Epithelial cell of esophagus (primary cell): Measurements from ENCODE around the gene TBC1D21.

ENCODE experiments used
- DNase-seq: peaks from one replicate; pipeline ENCODE4 v3.0.0; 2010; ENCODE audit warnings: low read depth
- H3K4me3 ChIP-seq: 2 replicates; pipeline ENCODE4 v1.5.1; 2011; ENCODE audit warnings: mild to moderate bottlenecking, low read length, control low read depth
- TF ChIP-seq, protein P1 (sequence below): IDR thresholded peaks from 2 replicates; pipeline ENCODE4 v1.5.1; 2011; ENCODE audit warnings: low read depth, mild to moderate bottlenecking, low read length, control low read depth, inconsistent platforms; ENCODE audit not compliant: insufficient read depth; ENCODE audit errors: missing control alignments

The TBC1D21 gene

DNA sequence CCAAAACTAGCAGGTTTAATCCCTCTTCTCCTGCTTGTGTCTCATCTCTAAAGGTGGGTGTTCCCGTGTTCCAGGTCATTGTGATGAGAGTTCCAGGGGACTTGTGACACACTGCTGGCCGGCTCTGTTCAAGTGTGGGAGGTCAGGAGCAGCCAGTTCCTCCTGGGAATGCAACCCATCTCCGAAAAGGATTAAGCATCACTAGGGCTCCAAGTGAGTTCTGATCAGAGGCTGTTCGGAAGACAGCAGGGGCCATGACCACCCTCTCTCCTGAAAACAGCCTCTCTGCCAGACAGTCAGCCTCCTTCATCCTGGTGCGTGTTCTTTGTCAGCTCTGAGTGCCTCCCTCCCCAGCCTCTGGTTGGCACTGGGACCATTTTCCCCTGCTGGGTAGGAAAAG lies at the start of gene TBC1D21:
TSS of gene TBC1D21 (plus strand) at position 109 of the 400 bp plus-strand sequence. CDS start at position 255, 146 bp downstream.
- H3K4me3 ChIP-seq = no peak within 1 kb of the TSS
- DNase-seq = no peak
- TF ChIP-seq, protein P1, sequence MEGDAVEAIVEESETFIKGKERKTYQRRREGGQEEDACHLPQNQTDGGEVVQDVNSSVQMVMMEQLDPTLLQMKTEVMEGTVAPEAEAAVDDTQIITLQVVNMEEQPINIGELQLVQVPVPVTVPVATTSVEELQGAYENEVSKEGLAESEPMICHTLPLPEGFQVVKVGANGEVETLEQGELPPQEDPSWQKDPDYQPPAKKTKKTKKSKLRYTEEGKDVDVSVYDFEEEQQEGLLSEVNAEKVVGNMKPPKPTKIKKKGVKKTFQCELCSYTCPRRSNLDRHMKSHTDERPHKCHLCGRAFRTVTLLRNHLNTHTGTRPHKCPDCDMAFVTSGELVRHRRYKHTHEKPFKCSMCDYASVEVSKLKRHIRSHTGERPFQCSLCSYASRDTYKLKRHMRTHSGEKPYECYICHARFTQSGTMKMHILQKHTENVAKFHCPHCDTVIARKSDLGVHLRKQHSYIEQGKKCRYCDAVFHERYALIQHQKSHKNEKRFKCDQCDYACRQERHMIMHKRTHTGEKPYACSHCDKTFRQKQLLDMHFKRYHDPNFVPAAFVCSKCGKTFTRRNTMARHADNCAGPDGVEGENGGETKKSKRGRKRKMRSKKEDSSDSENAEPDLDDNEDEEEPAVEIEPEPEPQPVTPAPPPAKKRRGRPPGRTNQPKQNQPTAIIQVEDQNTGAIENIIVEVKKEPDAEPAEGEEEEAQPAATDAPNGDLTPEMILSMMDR = no peak

DNA sequence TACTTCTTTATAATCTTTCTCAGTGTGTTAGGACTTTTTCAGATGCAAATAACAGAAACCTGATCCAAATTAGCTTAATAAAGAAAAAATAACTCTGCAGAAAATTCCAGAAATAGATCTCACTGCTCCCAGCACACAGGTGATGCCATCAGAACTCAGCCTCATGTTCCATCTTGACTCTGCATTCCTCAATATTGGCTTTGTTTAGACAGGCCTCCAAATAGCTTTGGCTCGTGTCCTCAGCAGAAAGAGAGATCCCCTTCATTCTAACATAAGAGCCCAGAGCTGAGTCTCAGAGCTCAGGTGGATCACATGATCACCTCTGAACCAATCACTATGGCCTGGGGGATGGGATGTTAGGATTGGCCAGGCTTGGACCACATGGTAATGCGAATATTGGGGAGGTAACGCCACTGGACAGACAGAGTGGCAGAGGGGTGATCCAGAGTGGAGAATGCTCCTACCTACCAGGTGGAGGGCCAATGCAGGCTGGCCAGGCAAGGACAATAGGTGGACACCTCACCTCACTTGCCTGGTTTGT lies 46.6 kb upstream of the TBC1D21 start:
- no peak overlapping the region for H3K4me3 ChIP-seq
- TF ChIP-seq, protein P1 = no peak
- DNase-seq = peak; percentile 68

GRCh38 chr15:73829523-73829922 lies 43.8 kb upstream of the TBC1D21 start:
- TF ChIP-seq, protein P1 = no peak
- no peak overlapping the region for H3K4me3 ChIP-seq
- DNase-seq = no peak

DNA sequence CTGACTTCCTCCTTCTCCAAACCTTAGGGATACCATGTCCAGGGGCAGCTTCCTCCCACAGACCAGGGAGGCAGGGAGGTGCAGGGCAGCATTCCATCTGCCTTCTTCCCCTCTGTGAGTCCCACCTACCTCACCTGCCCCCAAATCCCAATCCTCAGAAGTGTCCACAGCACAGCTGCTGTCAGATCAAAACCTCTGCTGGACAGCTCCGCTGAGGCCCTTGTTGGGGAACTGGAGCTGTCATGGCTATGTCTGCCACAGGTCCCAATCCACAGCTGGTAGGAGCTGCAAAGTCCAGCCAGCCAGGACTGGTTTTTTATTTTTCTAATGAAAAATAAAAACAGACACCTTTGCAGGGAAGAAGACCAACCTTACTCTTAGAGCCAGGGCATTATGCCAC lies 40.7 kb upstream of the TBC1D21 start:
- TF ChIP-seq, protein P1 = no peak
- peak; percentile 5 for DNase-seq

DNA sequence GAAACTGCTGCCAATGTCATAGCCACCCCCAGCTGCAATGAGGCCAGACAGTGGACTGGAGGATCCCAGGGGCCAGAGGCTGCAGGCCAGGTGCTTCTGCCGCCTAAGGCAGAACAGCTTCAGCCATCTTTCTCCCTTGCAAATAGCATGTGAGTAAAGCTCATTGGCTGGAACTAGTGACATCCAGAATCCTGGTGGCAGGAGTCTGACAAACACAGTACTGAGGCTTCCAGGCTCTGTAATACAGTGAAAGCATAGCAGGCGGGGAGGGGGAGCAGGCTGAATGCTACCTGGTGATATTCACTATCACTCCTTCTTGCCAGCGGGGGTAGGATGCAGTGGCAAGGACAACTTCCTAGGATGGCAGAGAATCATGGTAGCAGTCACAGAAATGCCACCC lies 36.5 kb upstream of the TBC1D21 start:
- H3K4me3 ChIP-seq = no peak overlapping the region
- DNase-seq = no peak
- TF ChIP-seq, protein P1 = no peak

More for the DNA sequence above, 40.7 kb upstream of the TBC1D21 start:
- H3K4me3 ChIP-seq = no peak overlapping the region

GRCh38 chr15:73838831-73839426 lies 34.4 kb upstream of the TBC1D21 start:
- TF ChIP-seq, protein P1 = no peak
- H3K4me3 ChIP-seq = no peak overlapping the region
- no peak for DNase-seq
